GM10248 (cell line): ENCODE measurements around the gene GPHN.

Source experiments
- CTCF ChIA-PET: fragments of 300-600 bp; sonication (Branson Sonifier 250); formaldehyde crosslinking; extraction: SDS; loops from one replicate; lab custom pipeline; 2021; ENCODE audit warnings: antibody characterized with exemption; lab: Yijun Ruan, JAX
- POLR2A ChIA-PET: fragments of 350-650 bp; sonication (Branson Sonifier 250); formaldehyde crosslinking; extraction: SDS; loops from one replicate; lab custom pipeline; 2020; ENCODE audit warnings: antibody characterized with exemption; lab: Yijun Ruan, JAX
- DNase-seq: peaks from one replicate; pipeline ENCODE4 v3.0.0; 2012; ENCODE audit errors: extremely low spot score
- CTCF ChIP-seq: IDR thresholded peaks from 2 replicates; pipeline ENCODE4 v1.5.1; 2012; ENCODE audit warnings: mild to moderate bottlenecking, low read depth; ENCODE audit errors: extremely low read depth, missing control alignments, control extremely low read depth

GPHN gene

DNA sequence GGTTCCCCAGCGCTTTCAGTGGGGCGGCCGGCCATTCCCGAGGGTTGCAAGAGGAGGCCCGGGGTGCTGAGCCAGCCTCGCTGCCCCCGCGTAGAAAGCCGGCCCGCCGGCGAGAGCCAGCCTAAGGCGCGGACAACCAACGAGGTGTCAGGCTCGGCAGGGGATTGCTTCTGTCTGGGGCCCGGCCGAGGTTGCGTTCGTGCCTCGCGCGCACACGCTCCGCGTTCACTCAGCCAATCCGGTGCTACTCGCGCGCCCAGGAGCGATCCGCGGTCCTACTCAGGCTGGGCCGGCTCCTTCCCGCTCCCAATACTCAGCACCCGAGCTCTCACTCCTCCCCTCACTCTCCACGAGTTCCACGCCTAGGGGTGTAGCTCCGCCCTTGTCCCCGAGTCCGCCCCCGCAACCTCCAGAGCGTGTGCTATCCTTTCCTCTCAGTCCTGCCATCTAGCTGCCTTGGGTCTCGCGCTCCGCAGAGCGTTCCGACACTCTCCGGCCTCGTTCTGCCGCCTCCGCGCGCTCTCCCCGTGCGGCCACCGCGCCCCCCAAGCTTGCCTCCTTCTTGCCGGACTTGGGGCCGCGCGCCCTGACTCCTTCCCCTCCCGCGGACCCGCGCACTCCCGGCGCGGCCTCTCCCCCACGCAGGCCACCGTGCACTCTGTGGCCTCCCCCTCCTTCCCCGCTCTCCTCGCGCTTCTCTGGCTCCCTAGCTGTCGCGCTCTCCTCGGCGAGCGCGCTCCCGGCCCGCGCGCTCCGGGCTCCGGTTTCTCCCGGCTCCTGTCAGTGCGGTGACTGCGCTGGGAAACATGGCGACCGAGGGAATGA lies at the start of gene GPHN:
Gene GPHN (plus strand): TSS at position 426 of the 825 bp plus-strand sequence.
- CTCF ChIA-PET: interaction anchor here (1.1 to 3.2 kb wide), 5 partner anchors 10 to 852 kb away, joined by 3 to 22 read pairs (median 6); partner anchors contain the start of genes ATP6V1D and EIF2S1
- POLR2A ChIA-PET: interaction anchor here (0.6 to 1.2 kb wide), 6 partner anchors 10 to 852 kb away, joined by 3 to 5 read pairs (median 4); partner anchors contain the start of gene ATP6V1D
- TF ChIP-seq CTCF: peak; percentile 21
- DNase-seq: peak; percentile 91

- no peak for DNase-seq
- ChIA-PET POLR2A (no interaction called here), CTCF (interaction anchor here (1.0 to 2.3 kb wide), 3 partner anchors 15 to 57 kb away, joined by 3 to 7 read pairs (median 3); no protein-coding TSS in a partner anchor)
- TF ChIP-seq CTCF: no peak
Observed at GRCh38 chr14:66459603-66460002, 48.3 kb upstream of the GPHN start.

DNA sequence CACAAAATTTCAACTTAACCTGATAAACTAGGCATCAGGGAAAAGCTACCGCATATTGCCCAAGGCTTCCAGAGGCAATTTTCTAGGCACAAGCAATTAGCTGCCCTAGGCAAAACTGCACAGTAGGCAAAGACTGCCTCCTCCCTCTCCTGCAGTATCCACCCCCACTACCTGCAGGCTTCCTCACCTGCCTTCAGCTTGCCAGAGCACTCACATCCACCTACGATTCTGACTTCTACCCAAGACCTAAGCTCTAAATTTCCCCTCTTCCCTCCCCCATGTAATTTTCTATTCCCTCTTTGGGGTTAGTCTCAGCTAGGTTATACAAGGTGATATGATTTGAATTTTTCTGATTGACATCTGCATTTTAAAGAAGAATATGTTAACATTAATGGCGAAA lies 43.7 kb upstream of the GPHN start:
- TF ChIP-seq CTCF: no peak
- DNase-seq: no peak
- ChIA-PET POLR2A (no interaction called here), CTCF (interaction anchor here (1.1 to 1.2 kb wide), 2 partner anchors 14 to 15 kb away, joined by 3 read pairs; no protein-coding TSS in a partner anchor)

GRCh38 chr14:66468778-66469367 lies 39.1 kb upstream of the GPHN start:
- ChIA-PET CTCF (interaction anchor here (1.0 to 1.5 kb wide), 2 partner anchors 9 to 27 kb away, joined by 3 to 5 read pairs; no protein-coding TSS in a partner anchor), POLR2A (no interaction called here)
- DNase-seq: no peak
- TF ChIP-seq CTCF: no peak

DNA sequence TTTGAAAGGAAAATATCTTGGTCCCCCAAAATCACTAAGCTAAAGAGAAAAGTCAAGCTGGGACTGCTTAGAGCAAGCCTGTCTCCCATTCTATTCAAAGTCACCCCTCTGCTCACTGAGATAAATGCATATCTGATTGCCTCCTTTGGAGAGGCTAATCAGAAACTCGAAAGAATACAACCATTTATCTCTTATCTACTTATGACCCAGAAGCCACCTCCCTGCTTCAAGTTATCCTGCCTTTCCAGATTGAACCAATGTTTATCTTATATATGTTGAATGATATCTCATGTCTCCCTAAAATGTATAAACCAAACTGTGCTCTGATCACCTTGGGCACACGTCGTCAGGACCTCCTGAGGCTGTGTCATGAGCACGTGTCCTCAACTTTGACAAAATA lies 36.4 kb upstream of the GPHN start:
- DNase-seq: no peak
- POLR2A ChIA-PET: no interaction called here
- CTCF ChIA-PET: interaction anchor here (1.2 kb wide), 1 partner anchor 11 kb away, joined by 5 read pairs; no protein-coding TSS in a partner anchor
- no peak for TF ChIP-seq CTCF

GRCh38 chr14:66472251-66472650 lies 35.7 kb upstream of the GPHN start:
- ChIA-PET CTCF (interaction anchor here (1.2 kb wide), 1 partner anchor 10 kb away, joined by 5 read pairs; no protein-coding TSS in a partner anchor), POLR2A (no interaction called here)
- no peak for TF ChIP-seq CTCF
- DNase-seq: no peak
